Occipital lobe (tissue), 2 donors: ENCODE data around the gene ZSCAN5C. TPM values are rescaled to one million over a fixed set of nuclear protein-coding genes. Genes with fewer than 3 reads are reported as not detected.
"Not testable (repeated sequence)": the region's sequence is repeated elsewhere in the genome, so short reads cannot be mapped to it uniquely, and the experiment has no call there.

Source experiments
- DNase-seq: peaks from one replicate; lab custom pipeline; 2025; lab: John Stamatoyannopoulos, UW
- total RNA-seq: library from RNA; depleted of rRNA; stranded (reverse); fragments of >200 nt; gene quantifications from one replicate; pipeline ENCODE4 v1.2.3, GENCODE V29; 2014

Gene ZSCAN5C
- total RNA-seq, 1 donor from 2014 or later, result not detected

- no peak for DNase-seq
These were observed 10.4 kb upstream of the ZSCAN5C start for GRCh38 chr19:56191711-56192110.

- DNase-seq, result no peak
These were observed 8.0 kb upstream of the ZSCAN5C start for GRCh38 chr19:56193981-56194640.

- not testable (repeated sequence) for DNase-seq
These were observed 4.4 kb upstream of the ZSCAN5C start, which contains the start of gene ZSCAN5B for GRCh38 chr19:56197646-56198045. Gene ZSCAN5B (minus strand): TSS chr19:56197783. CDS start chr19:56193052, 4,731 bp downstream.

- DNase-seq, result no peak
These were observed 2.4 kb upstream of the ZSCAN5C start for GRCh38 chr19:56199687-56200086.

- not testable (repeated sequence) for DNase-seq
These were observed 5.5 kb downstream of the ZSCAN5C start for GRCh38 chr19:56207581-56207980.

- DNase-seq, result no peak
These were observed 7.0 kb downstream of the ZSCAN5C start for GRCh38 chr19:56209091-56209490.

GRCh38 chr19:56210036-56210435 is 8.0 kb downstream of the ZSCAN5C start:
- not testable (repeated sequence) for DNase-seq

GRCh38 chr19:56211718-56212117 is 9.6 kb downstream of the ZSCAN5C start:
- DNase-seq, result no peak

GRCh38 chr19:56217039-56217949 is 15.2 kb downstream of the ZSCAN5C start:
- DNase-seq, result no peak

- DNase-seq, result no peak
These were observed 16.9 kb downstream of the ZSCAN5C start for GRCh38 chr19:56218961-56219360.

GRCh38 chr19:56221442-56221841 is 19.4 kb downstream of the ZSCAN5C start:
- DNase-seq, result not testable (repeated sequence)

- no peak for DNase-seq
These were observed 19.8 kb downstream of the ZSCAN5C start for GRCh38 chr19:56221851-56222250.

- no peak for DNase-seq
These were observed 20.8 kb downstream of the ZSCAN5C start for GRCh38 chr19:56222901-56223300.

GRCh38 chr19:56223481-56223880 is 21.4 kb downstream of the ZSCAN5C start:
- no peak for DNase-seq

- DNase-seq, result no peak
These were observed 43.2 kb downstream of the ZSCAN5C start for GRCh38 chr19:56245121-56245740.

GRCh38 chr19:56245764-56246163 is 43.7 kb downstream of the ZSCAN5C start:
- not testable (repeated sequence) for DNase-seq

GRCh38 chr19:56248736-56249338 is 46.8 kb downstream of the ZSCAN5C start:
- DNase-seq, result not testable (repeated sequence)

GRCh38 chr19:56252699-56253422 is 50.8 kb downstream of the ZSCAN5C start:
- no peak for DNase-seq

GRCh38 chr19:56253737-56254136 is 51.7 kb downstream of the ZSCAN5C start:
- no peak for DNase-seq

GRCh38 chr19:56258272-56258671 is 56.2 kb downstream of the ZSCAN5C start:
- no peak for DNase-seq
